ENCODE measurements around the gene HSD17B3.
"Not testable (repeated sequence)": the region's sequence is repeated elsewhere in the genome, so short reads cannot be mapped to it uniquely, and the experiment has no call there.

Gene HSD17B3

DNA sequence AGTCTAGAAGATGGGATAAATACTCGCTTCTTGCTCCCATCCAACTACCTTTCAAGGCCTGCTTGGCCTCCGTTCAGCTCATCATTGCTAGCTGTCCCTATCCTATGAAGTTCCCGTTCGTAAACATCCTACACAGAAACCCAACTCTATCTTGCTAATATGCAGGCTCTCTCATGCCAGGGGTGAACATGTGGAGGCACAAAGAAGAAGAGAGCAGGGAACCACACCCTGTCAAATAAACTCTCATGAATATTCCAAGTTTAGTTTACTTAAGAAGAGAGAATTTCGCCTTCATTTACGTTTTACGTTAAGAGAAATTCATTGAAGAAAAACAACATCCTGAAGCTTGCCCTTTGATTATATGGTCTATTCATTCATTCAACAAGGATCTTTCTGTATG is 7.9 kb upstream of the HSD17B3 start:
- no peaks in the 10 kb centered on the region for H3K4me1 ChIP-seq (ENCODE audit: insufficient read depth, low read length, poor library complexity, severe bottlenecking)
- no peak overlapping the region for H3K4me2 ChIP-seq (ENCODE audit: low read depth, low read length, poor library complexity, severe bottlenecking)
- H3K9me2 ChIP-seq (replicated peaks; ENCODE audit: low read depth, low read length): no peaks in the 10 kb centered on the region
- H4K20me1 ChIP-seq (ENCODE audit: insufficient read depth, low read length, poor library complexity, severe bottlenecking): no peaks in the 10 kb centered on the region
- peaks cover 9% of the 10 kb centered on the region for H3K27me3 ChIP-seq (ENCODE audit: insufficient read depth, low read length, poor library complexity, severe bottlenecking)
- H3K9me3 ChIP-seq (ENCODE audit: insufficient read depth, low read depth, low read length): peaks cover 11% of the 10 kb centered on the region; the same call in 1 of the 2 replicates
- H3K4me3 ChIP-seq (ENCODE audit: low read length, poor library complexity, severe bottlenecking): no peak overlapping the region
- H3K9ac ChIP-seq (ENCODE audit: low read depth, low read length, poor library complexity, severe bottlenecking): no peak overlapping the region
- no peaks in the 10 kb centered on the region for H3F3A ChIP-seq (ENCODE audit: low read depth)
- H3K36me3 ChIP-seq (ENCODE audit: insufficient read depth, low read length): no peaks in the 10 kb centered on the region
- TF ChIP-seq, protein P1, sequence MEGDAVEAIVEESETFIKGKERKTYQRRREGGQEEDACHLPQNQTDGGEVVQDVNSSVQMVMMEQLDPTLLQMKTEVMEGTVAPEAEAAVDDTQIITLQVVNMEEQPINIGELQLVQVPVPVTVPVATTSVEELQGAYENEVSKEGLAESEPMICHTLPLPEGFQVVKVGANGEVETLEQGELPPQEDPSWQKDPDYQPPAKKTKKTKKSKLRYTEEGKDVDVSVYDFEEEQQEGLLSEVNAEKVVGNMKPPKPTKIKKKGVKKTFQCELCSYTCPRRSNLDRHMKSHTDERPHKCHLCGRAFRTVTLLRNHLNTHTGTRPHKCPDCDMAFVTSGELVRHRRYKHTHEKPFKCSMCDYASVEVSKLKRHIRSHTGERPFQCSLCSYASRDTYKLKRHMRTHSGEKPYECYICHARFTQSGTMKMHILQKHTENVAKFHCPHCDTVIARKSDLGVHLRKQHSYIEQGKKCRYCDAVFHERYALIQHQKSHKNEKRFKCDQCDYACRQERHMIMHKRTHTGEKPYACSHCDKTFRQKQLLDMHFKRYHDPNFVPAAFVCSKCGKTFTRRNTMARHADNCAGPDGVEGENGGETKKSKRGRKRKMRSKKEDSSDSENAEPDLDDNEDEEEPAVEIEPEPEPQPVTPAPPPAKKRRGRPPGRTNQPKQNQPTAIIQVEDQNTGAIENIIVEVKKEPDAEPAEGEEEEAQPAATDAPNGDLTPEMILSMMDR (conservative IDR thresholded peaks at IDR 0.05; ENCODE audit: low read length): no peak
- TF ChIP-seq EZH2phosphoT487 (IDR thresholded peaks at IDR 0.05; ENCODE audit: borderline replicate concordance): no peak
- no peaks in the 10 kb centered on the region for H3K79me2 ChIP-seq (ENCODE audit: insufficient read depth, low read length)
- no peak overlapping the region for H2AFZ ChIP-seq (ENCODE audit: low read length)

- H3K4me3 ChIP-seq (ENCODE audit: low read length, poor library complexity, severe bottlenecking); H2AFZ ChIP-seq (ENCODE audit: low read length); H4K20me1 ChIP-seq (ENCODE audit: insufficient read depth, low read length, poor library complexity, severe bottlenecking); H3K9me3 ChIP-seq (ENCODE audit: insufficient read depth, low read depth, low read length); H3K36me3 ChIP-seq (ENCODE audit: insufficient read depth, low read length); H3K27me3 ChIP-seq (ENCODE audit: insufficient read depth, low read length, poor library complexity, severe bottlenecking); H3K4me2 ChIP-seq (ENCODE audit: low read depth, low read length, poor library complexity, severe bottlenecking); H3K9me2 ChIP-seq (replicated peaks; ENCODE audit: low read depth, low read length); H3K79me2 ChIP-seq (ENCODE audit: insufficient read depth, low read length); H3K4me1 ChIP-seq (ENCODE audit: insufficient read depth, low read length, poor library complexity, severe bottlenecking); H3K9ac ChIP-seq (ENCODE audit: low read depth, low read length, poor library complexity, severe bottlenecking); H3F3A ChIP-seq (ENCODE audit: low read depth): not testable (repeated sequence)
These were observed 5.0 kb upstream of the HSD17B3 start for GRCh38 chr9:96306958-96307357.

- Histone ChIP-seq H3K4me3 (ENCODE audit: low read length, poor library complexity, severe bottlenecking) (no peak overlapping the region), H3F3A (ENCODE audit: low read depth) (no peaks in the 10 kb centered on the region), H3K4me1 (ENCODE audit: insufficient read depth, low read length, poor library complexity, severe bottlenecking) (no peaks in the 10 kb centered on the region), H3K9me2 (replicated peaks; ENCODE audit: low read depth, low read length) (no peaks in the 10 kb centered on the region), H3K9ac (ENCODE audit: low read depth, low read length, poor library complexity, severe bottlenecking) (no peak overlapping the region), H3K27me3 (ENCODE audit: insufficient read depth, low read length, poor library complexity, severe bottlenecking) (peaks cover 9% of the 10 kb centered on the region), H2AFZ (ENCODE audit: low read length) (no peak overlapping the region), H3K79me2 (ENCODE audit: insufficient read depth, low read length) (no peaks in the 10 kb centered on the region), H3K36me3 (ENCODE audit: insufficient read depth, low read length) (no peaks in the 10 kb centered on the region), H3K9me3 (ENCODE audit: insufficient read depth, low read depth, low read length) (no peaks in the 10 kb centered on the region), H3K4me2 (ENCODE audit: low read depth, low read length, poor library complexity, severe bottlenecking) (no peak overlapping the region), H4K20me1 (ENCODE audit: insufficient read depth, low read length, poor library complexity, severe bottlenecking) (no peaks in the 10 kb centered on the region)
- TF ChIP-seq, protein P1 (conservative IDR thresholded peaks at IDR 0.05; ENCODE audit: low read length): no peak
- TF ChIP-seq EZH2phosphoT487 (IDR thresholded peaks at IDR 0.05; ENCODE audit: borderline replicate concordance): no peak
These were observed 3.2 kb upstream of the HSD17B3 start for GRCh38 chr9:96305171-96305570.

GRCh38 chr9:96304230-96304629 is 2.3 kb upstream of the HSD17B3 start:
- Histone ChIP-seq H3K36me3 (ENCODE audit: insufficient read depth, low read length) (no peaks in the 10 kb centered on the region), H3K4me2 (ENCODE audit: low read depth, low read length, poor library complexity, severe bottlenecking) (no peak overlapping the region), H3K9me3 (ENCODE audit: insufficient read depth, low read depth, low read length) (no peaks in the 10 kb centered on the region), H3K27me3 (ENCODE audit: insufficient read depth, low read length, poor library complexity, severe bottlenecking) (peaks cover under 1% of the 10 kb centered on the region), H3K9me2 (replicated peaks; ENCODE audit: low read depth, low read length) (no peaks in the 10 kb centered on the region), H3F3A (ENCODE audit: low read depth) (no peaks in the 10 kb centered on the region), H2AFZ (ENCODE audit: low read length) (no peak overlapping the region), H3K4me3 (ENCODE audit: low read length, poor library complexity, severe bottlenecking) (no peak overlapping the region), H4K20me1 (ENCODE audit: insufficient read depth, low read length, poor library complexity, severe bottlenecking) (no peaks in the 10 kb centered on the region), H3K79me2 (ENCODE audit: insufficient read depth, low read length) (no peaks in the 10 kb centered on the region), H3K9ac (ENCODE audit: low read depth, low read length, poor library complexity, severe bottlenecking) (no peak overlapping the region), H3K4me1 (ENCODE audit: insufficient read depth, low read length, poor library complexity, severe bottlenecking) (no peaks in the 10 kb centered on the region)
- no peak for TF ChIP-seq EZH2phosphoT487 (IDR thresholded peaks at IDR 0.05; ENCODE audit: borderline replicate concordance)
- TF ChIP-seq, protein P1 (conservative IDR thresholded peaks at IDR 0.05; ENCODE audit: low read length): no peak
